H1 (cell line): ENCODE data around the gene SMAD7. TPM values are rescaled to one million over a fixed set of nuclear protein-coding genes. Genes with fewer than 3 reads are reported as not detected.

Source experiments
- CBX5 ChIP-seq: fragments of 300-800, 300-1000 bp; sonication (generic); IDR thresholded peaks from 2 replicates; pipeline ENCODE4 v1.7.1; 2016; ENCODE audit warnings: antibody characterized with exemption, low read length, low read depth
- CBX8 ChIP-seq: fragments of 300-800, 300-1000 bp; sonication (generic); IDR thresholded peaks from 2 replicates; pipeline ENCODE4 v1.7.1; 2016; ENCODE audit warnings: low read depth, low read length, borderline replicate concordance
- RBBP5 ChIP-seq: IDR thresholded peaks from 2 replicates; pipeline ENCODE4 v1.7.1; 2012; ENCODE audit warnings: low read depth, mild to moderate bottlenecking, inconsistent platforms, low read length, moderate library complexity, borderline replicate concordance
- SP4 ChIP-seq: IDR thresholded peaks from 2 replicates; pipeline ENCODE4 v1.6.1; 2012; ENCODE audit warnings: low read length, inconsistent platforms
- TCF12 ChIP-seq: IDR thresholded peaks from 2 replicates; pipeline ENCODE4 v1.6.1; 2011; ENCODE audit warnings: low read depth, mild to moderate bottlenecking, low read length
- YY1 ChIP-seq: IDR thresholded peaks from 2 replicates; pipeline ENCODE4 v1.6.1; 2011; ENCODE audit warnings: low read depth, mild to moderate bottlenecking, low read length
- polyA plus RNA-seq, 7 experiments: library from polyadenylated mRNA; depleted of rRNA in 3 of 7; stranded (reverse) in 5 of 7; unstranded in 2 of 7; fragments of >200 nt in 5 of 7; fragments of 200-250 nt in 2 of 7; gene quantifications; 1 replicate in 5 of 7; 2 replicates in 1 of 7; 4 replicates in 1 of 7; pipeline versions ENCODE4 v1.2.1 to v1.2.3, GENCODE V29; 2011 to 2013; ENCODE audit warnings: missing spikeins in 2 of 7, mixed read lengths in 2 of 7
- total RNA-seq: library from RNA; stranded (reverse); fragmentation: NEBNext Ultra II Directional; extraction: Animal tissue kit (Norgen Biotek cat#: 25700); gene quantifications from 2 replicates; pipeline ENCODE4 v1.2.1, GENCODE V29; 2021
- TF ChIP-seq, protein P1 (sequence below): fragments of 300-600 bp; sonication (generic); IDR thresholded peaks from 2 replicates; pipeline ENCODE4 v1.7.1; 2012; ENCODE audit warnings: low read length, moderate library complexity, mild to moderate bottlenecking, inconsistent platforms; ENCODE audit not compliant: insufficient replicate concordance
- TF ChIP-seq, protein P2 (sequence below), 3 experiments: IDR thresholded peaks; 1 replicate in 2 of 3; 2 replicates in 1 of 3; pipeline versions ENCODE4 v1.5.1 to v1.6.1; 2011; ENCODE audit warnings: low read length in 3 of 3, mild to moderate bottlenecking in 3 of 3, inconsistent platforms in 2 of 3, low read depth in 1 of 3, moderate library complexity in 1 of 3; ENCODE audit not compliant: insufficient read depth in 1 of 3; ENCODE audit errors: control extremely low read depth in 1 of 3

Gene SMAD7
- total and polyA plus RNA-seq, 2 of the 8 experiments (the other 6 are each of a cell fraction or from before 2014, with no cell fraction given) = 6.5 to 15.5 TPM

DNA sequence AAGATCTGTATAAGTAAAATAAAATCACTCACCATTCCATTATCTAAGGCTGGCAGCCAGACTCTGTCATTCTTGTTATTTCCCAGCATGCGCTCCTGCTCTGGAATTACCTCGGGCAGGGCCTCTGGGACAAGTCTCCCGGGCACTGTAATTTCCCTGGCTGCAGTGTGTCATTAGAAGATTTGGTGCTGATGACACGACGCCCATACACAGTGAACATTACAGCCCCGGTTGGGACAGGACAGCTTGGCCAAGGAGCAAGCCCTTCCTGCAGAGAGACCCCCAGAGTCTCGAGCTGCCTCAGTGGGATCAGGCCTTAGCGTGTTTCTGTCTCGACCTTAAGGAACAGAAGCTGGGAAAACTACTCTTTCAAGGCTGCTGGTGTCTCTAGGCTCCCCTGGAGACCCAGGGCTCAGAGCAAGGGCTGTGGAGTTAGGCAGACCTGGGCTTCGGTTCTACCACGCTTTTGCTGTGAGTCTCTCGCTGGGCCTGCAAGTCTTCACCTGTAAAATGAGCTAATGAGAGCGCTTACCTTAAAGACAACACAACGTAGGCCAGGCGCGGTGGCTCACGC lies 39.7 kb downstream of the SMAD7 start (continued):
- TF ChIP-seq, protein P1, sequence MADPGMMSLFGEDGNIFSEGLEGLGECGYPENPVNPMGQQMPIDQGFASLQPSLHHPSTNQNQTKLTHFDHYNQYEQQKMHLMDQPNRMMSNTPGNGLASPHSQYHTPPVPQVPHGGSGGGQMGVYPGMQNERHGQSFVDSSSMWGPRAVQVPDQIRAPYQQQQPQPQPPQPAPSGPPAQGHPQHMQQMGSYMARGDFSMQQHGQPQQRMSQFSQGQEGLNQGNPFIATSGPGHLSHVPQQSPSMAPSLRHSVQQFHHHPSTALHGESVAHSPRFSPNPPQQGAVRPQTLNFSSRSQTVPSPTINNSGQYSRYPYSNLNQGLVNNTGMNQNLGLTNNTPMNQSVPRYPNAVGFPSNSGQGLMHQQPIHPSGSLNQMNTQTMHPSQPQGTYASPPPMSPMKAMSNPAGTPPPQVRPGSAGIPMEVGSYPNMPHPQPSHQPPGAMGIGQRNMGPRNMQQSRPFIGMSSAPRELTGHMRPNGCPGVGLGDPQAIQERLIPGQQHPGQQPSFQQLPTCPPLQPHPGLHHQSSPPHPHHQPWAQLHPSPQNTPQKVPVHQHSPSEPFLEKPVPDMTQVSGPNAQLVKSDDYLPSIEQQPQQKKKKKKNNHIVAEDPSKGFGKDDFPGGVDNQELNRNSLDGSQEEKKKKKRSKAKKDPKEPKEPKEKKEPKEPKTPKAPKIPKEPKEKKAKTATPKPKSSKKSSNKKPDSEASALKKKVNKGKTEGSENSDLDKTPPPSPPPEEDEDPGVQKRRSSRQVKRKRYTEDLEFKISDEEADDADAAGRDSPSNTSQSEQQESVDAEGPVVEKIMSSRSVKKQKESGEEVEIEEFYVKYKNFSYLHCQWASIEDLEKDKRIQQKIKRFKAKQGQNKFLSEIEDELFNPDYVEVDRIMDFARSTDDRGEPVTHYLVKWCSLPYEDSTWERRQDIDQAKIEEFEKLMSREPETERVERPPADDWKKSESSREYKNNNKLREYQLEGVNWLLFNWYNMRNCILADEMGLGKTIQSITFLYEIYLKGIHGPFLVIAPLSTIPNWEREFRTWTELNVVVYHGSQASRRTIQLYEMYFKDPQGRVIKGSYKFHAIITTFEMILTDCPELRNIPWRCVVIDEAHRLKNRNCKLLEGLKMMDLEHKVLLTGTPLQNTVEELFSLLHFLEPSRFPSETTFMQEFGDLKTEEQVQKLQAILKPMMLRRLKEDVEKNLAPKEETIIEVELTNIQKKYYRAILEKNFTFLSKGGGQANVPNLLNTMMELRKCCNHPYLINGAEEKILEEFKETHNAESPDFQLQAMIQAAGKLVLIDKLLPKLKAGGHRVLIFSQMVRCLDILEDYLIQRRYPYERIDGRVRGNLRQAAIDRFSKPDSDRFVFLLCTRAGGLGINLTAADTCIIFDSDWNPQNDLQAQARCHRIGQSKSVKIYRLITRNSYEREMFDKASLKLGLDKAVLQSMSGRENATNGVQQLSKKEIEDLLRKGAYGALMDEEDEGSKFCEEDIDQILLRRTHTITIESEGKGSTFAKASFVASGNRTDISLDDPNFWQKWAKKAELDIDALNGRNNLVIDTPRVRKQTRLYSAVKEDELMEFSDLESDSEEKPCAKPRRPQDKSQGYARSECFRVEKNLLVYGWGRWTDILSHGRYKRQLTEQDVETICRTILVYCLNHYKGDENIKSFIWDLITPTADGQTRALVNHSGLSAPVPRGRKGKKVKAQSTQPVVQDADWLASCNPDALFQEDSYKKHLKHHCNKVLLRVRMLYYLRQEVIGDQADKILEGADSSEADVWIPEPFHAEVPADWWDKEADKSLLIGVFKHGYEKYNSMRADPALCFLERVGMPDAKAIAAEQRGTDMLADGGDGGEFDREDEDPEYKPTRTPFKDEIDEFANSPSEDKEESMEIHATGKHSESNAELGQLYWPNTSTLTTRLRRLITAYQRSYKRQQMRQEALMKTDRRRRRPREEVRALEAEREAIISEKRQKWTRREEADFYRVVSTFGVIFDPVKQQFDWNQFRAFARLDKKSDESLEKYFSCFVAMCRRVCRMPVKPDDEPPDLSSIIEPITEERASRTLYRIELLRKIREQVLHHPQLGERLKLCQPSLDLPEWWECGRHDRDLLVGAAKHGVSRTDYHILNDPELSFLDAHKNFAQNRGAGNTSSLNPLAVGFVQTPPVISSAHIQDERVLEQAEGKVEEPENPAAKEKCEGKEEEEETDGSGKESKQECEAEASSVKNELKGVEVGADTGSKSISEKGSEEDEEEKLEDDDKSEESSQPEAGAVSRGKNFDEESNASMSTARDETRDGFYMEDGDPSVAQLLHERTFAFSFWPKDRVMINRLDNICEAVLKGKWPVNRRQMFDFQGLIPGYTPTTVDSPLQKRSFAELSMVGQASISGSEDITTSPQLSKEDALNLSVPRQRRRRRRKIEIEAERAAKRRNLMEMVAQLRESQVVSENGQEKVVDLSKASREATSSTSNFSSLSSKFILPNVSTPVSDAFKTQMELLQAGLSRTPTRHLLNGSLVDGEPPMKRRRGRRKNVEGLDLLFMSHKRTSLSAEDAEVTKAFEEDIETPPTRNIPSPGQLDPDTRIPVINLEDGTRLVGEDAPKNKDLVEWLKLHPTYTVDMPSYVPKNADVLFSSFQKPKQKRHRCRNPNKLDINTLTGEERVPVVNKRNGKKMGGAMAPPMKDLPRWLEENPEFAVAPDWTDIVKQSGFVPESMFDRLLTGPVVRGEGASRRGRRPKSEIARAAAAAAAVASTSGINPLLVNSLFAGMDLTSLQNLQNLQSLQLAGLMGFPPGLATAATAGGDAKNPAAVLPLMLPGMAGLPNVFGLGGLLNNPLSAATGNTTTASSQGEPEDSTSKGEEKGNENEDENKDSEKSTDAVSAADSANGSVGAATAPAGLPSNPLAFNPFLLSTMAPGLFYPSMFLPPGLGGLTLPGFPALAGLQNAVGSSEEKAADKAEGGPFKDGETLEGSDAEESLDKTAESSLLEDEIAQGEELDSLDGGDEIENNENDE = no peak
- TF ChIP-seq SP4 = no peak
- TF ChIP-seq, protein P2, sequence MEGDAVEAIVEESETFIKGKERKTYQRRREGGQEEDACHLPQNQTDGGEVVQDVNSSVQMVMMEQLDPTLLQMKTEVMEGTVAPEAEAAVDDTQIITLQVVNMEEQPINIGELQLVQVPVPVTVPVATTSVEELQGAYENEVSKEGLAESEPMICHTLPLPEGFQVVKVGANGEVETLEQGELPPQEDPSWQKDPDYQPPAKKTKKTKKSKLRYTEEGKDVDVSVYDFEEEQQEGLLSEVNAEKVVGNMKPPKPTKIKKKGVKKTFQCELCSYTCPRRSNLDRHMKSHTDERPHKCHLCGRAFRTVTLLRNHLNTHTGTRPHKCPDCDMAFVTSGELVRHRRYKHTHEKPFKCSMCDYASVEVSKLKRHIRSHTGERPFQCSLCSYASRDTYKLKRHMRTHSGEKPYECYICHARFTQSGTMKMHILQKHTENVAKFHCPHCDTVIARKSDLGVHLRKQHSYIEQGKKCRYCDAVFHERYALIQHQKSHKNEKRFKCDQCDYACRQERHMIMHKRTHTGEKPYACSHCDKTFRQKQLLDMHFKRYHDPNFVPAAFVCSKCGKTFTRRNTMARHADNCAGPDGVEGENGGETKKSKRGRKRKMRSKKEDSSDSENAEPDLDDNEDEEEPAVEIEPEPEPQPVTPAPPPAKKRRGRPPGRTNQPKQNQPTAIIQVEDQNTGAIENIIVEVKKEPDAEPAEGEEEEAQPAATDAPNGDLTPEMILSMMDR (IDR thresholded peaks at IDR 0.05; ENCODE audit: control extremely low read depth in 1 of 3, insufficient read depth in 1 of 3, low read depth in 1 of 3, low read length in 3 of 3) = no peak
- no peak for TF ChIP-seq TCF12
- no peak for TF ChIP-seq RBBP5
- no peak for TF ChIP-seq CBX5
- no peak for TF ChIP-seq CBX8
- TF ChIP-seq YY1 = no peak
